SK-N-SH (cell line): Measurements from ENCODE around the gene WASHC1.
"Not testable (repeated sequence)": the region's sequence is repeated elsewhere in the genome, so short reads cannot be mapped to it uniquely, and the experiment has no call there.

ENCODE experiments used
- CTCF ChIP-seq: fragments of 200-600 bp; sonication (generic); IDR thresholded peaks from 2 replicates; pipeline ENCODE4 v1.6.1; 2017; ENCODE audit warnings: antibody characterized with exemption, mild to moderate bottlenecking, moderate library complexity
- GABPA ChIP-seq: IDR thresholded peaks from 2 replicates; pipeline ENCODE4 v1.4.0; 2012; ENCODE audit warnings: low read depth, mild to moderate bottlenecking
- MAX ChIP-seq: IDR thresholded peaks from 2 replicates; pipeline ENCODE4 v1.4.0; 2012; ENCODE audit warnings: low read depth
- NRF1 ChIP-seq: IDR thresholded peaks from 2 replicates; pipeline ENCODE4 v1.6.1; 2012; ENCODE audit warnings: low read depth, mild to moderate bottlenecking, low read length
- PBX3 ChIP-seq: IDR thresholded peaks from 2 replicates; pipeline ENCODE4; 2012
- POLR2AphosphoS5 ChIP-seq: IDR thresholded peaks from 2 replicates; pipeline ENCODE4 v1.6.1; 2012; ENCODE audit warnings: low read depth, low read length
- REST ChIP-seq: IDR thresholded peaks from 2 replicates; pipeline ENCODE4 v1.6.1; 2012; ENCODE audit warnings: mild to moderate bottlenecking, low read depth, low read length, moderate library complexity
- SIN3A ChIP-seq: IDR thresholded peaks from 2 replicates; pipeline ENCODE4 v1.6.1; 2012; ENCODE audit warnings: low read depth, mild to moderate bottlenecking, low read length, moderate library complexity, borderline replicate concordance
- USF1 ChIP-seq: IDR thresholded peaks from 2 replicates; pipeline ENCODE4 v1.4.0; 2012; ENCODE audit warnings: low read depth, borderline replicate concordance

- not testable (repeated sequence) for TF ChIP-seq CTCF, MAX, USF1, PBX3, NRF1, GABPA, POLR2AphosphoS5, SIN3A, REST
Observed at GRCh38 chr9:32308-32707, 3.1 kb upstream of the WASHC1 start.
